Anterior cingulate cortex (tissue), 58 donors: ENCODE results near the gene IGSF9B.

ENCODE experiments used
- DNase-seq, 58 donors: peaks; one replicate each; lab custom pipeline; 2025; lab: John Stamatoyannopoulos, UW

IGSF9B gene

DNA sequence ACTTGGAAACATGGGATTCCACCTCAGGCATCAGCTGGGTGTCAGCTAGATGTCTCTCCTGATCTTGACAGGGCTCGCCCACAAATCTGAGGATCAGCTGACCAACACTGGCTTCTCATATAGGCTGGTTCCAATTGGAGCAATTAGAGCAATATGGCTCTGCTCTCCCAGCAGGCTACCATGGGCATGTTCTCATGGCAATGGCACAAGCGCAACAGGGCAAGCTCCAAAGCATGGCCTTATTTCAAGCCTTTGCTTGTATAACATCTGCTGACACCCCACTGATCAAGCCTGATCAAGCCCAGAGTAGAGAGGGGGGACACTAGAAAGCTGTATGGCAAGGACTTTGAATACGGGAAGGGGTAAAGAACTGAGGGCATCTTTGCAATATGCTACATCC, 70.7 kb downstream of the IGSF9B start:
- DNase-seq: no peak

DNA sequence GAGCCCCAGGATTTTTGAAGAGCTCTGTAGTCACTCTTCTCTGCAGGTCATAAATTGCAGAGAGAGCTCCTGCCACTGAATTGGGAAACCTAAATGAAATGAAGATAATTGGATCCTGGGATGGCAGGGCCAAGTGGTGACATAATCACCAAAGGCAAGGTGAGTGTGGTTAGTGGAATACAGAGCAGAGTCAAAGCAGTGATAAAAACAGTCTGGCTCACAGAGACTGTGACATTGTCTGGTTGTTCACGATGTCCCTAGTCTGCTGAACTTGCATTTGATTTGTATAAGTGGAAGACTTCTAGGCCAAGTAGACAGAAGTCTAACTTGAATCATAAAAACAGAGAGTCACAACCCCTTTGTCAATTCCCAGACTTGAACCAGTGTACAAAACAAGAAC, 84.6 kb downstream of the IGSF9B start:
- DNase-seq: no peak

DNA sequence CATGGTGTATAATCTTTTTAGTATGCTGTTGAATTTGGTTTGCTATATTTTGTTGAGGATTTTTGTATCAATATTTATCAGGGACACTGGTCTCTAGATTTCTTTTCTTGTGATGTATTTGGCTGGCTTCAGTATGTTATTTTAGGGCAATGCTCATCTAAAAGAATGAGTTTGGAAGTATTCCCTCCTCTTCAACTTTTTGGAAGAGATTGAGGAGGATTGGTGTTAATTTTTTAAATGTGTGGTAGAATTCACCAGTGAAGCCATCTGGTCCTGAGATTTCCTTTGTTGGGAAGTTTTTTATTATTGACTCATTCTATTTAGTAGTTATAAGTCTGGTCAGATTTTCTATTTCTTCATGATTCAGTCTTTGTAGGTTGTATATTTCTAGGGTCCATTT, 89.3 kb downstream of the IGSF9B start:
- DNase-seq: no peak

DNA sequence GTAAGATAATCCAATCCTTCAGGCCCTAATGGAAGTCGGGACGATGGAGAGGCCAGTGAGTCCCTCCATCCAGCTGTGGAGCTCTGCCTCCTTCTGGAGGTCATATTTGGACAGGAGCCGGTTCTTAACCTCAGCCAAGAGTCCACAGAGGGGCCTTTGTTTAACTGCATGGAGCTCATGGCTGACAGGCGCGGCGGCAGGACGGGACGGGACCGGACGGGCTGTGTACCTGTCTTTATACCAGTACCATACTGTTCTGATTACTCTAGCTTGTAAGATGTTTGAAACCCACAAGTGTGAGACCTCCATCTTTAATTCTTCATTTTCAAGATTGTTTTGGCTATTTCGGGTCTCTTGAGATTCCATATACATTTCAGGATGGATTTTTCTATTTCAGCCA, 91.3 kb downstream of the IGSF9B start:
- no peak for DNase-seq

DNA sequence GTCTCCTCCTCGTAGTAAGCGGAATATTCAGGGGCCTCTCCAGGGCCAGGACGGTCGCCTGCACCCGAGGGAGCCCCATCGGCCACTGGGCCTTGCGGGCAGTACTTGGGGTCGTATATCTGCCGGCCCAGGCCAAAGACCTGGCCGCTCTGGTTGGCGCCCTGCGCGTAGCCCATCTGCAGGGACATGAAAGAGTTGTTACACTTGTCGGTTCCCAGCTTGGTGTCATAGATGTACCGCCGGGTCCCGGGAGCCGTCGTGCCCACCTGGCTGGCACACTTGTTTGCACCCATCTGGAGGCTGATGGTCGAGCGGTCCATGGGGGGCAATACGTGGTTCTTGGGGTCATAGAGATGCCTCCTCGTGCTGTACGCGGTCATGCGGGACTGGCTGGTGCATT, 92.0 kb downstream of the IGSF9B start:
- DNase-seq: no peak

DNA sequence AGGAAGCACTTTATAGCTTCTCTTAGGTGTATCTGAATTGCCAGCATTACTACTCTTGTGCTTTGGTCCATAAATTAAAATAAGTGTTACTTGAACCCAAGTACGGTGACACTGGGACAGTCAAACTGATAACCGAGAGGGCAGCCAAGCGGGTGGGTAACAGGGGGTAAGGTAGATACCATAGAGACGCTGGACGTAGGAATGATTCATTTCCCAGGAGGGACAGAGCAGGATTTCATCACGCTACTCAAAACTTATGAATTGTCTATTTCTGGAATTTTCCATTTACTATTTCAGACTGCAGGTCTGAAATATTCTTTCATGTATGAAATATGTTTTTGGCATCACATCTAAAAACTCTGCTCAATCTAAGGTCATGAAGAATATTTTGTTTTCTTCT, 96.6 kb downstream of the IGSF9B start:
- DNase-seq: no peak
